Activated CD4-positive, alpha-beta memory T cell treated with anti-CD3 and anti-CD28 coated beads, Interleukin-2, amount 10 ng/mL, durations not matched to agents 7 days and 5 days (primary cell): ENCODE measurements around the gene GDF7. TPM values are rescaled to one million over a fixed set of nuclear protein-coding genes. Genes with fewer than 3 reads are reported as not detected.

Experiments used
- CTCF ChIA-PET: fragments of 350-600 bp; sonication (Branson Sonifier 250); formaldehyde crosslinking; loops from one replicate; lab custom pipeline; 2021; ENCODE audit warnings: antibody characterized with exemption, inconsistent platforms; lab: Charles Lee
- POLR2A ChIA-PET: fragments of 350-600 bp; sonication (Branson Sonifier 250); formaldehyde crosslinking; loops from one replicate; lab custom pipeline; 2021; ENCODE audit warnings: antibody characterized with exemption; lab: Charles Lee
- DNase-seq: peaks from one replicate; pipeline ENCODE4 v3.0.0-alpha.2; 2020
- H3K27ac Mint-ChIP-seq: one replicate; pipeline ENCODE4 v1.8.0; 2021; ENCODE audit warnings: mild to moderate bottlenecking, mixed read lengths
- H3K27me3 Mint-ChIP-seq: one replicate; pipeline ENCODE4 v1.8.0; 2021; ENCODE audit warnings: mixed read lengths
- H3K36me3 Mint-ChIP-seq: one replicate; pipeline ENCODE4 v1.8.0; 2021; ENCODE audit warnings: low read depth, mixed read lengths
- H3K4me1 Mint-ChIP-seq: one replicate; pipeline ENCODE4 v1.8.0; 2021; ENCODE audit warnings: mixed read lengths
- H3K4me3 Mint-ChIP-seq: one replicate; pipeline ENCODE4 v1.8.0; 2021; ENCODE audit warnings: mild to moderate bottlenecking, mixed read lengths
- H3K9me3 Mint-ChIP-seq: one replicate; pipeline ENCODE4 v1.8.0; 2021; ENCODE audit warnings: mixed read lengths
- total RNA-seq, 2 experiments: library from RNA; stranded (reverse); gene quantifications; one replicate each; pipeline ENCODE4 v1.2.3, GENCODE V29; 2021

The GDF7 gene
- total RNA-seq, 2 experiments from 2014 or later, result not detected

DNA sequence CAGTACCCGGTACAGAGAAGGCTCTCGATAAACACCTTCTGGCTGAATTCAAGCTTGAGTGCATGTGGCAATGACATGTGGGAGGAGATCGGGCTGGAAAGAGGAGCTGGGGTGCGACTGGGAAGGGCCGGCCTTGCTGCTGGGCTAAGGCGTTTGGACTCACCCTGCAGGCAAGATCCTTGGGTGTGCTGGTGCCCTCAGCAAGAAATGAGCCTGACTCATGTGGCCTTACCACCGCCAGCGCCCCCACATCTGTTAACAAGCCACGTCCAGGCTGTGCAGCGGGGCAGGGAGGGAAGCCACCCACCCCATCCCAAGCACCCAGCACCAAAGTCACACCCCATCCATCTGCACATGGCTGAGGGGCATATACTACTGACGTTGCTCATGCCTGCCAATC lies 17.4 kb upstream of the GDF7 start:
- POLR2A ChIA-PET, result interaction anchor here (1.6 to 2.5 kb wide), 3 partner anchors 11 to 749 kb away, joined by 3 to 16 read pairs (median 11); no protein-coding TSS in a partner anchor
- H3K27ac Mint-ChIP-seq, result no peak overlapping the region
- H3K4me1 Mint-ChIP-seq, result peaks cover 30% of the 10 kb centered on the region

DNA sequence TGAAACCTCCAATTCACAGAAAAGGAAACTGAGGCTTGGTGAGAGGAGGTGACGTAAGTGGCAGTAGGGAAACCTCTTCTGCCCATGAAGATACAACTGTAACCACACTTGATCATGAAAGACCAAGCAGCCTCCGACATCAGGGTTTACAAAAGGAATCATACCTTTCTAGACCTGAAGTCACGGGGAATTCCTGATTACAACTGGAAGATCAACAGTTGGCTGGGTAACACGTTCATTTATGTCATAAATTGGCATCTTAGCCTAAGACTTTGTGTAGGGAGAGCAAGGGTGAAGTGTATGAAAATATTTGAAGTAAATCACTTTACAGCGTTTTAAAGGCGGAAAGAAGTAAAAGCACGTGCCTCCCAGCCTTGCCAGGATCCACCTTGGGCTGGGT lies 17.0 kb upstream of the GDF7 start:
- DNase-seq, result no peak
- Mint-ChIP-seq H3K4me3 (peak overlapping the region; percentile 91), H3K9me3 (no peaks in the 10 kb centered on the region), H3K36me3 (peaks cover under 1% of the 10 kb centered on the region), H3K27me3 (peaks cover 4% of the 10 kb centered on the region), H3K4me1 (peaks cover 30% of the 10 kb centered on the region), H3K27ac (peak overlapping the region; percentile 70)
- ChIA-PET POLR2A (interaction anchor here (0.8 to 3.2 kb wide), 18 partner anchors 8 to 750 kb away, joined by 3 to 28 read pairs (median 6); partner anchors contain the start of genes LDAH and RHOB), CTCF (interaction anchor here (0.8 to 4.9 kb wide), 12 partner anchors 8 to 313 kb away, joined by 3 to 59 read pairs (median 13); partner anchors contain the start of genes LDAH and RHOB)

More for the DNA sequence above, 17.4 kb upstream of the GDF7 start:
- CTCF ChIA-PET, result interaction anchor here (1.5 to 4.9 kb wide), 3 partner anchors 205 to 237 kb away, joined by 3 to 43 read pairs (median 16); no protein-coding TSS in a partner anchor
- DNase-seq, result no peak
- Mint-ChIP-seq H3K4me3 (peak overlapping the region; percentile 91), H3K9me3 (no peaks in the 10 kb centered on the region), H3K36me3 (peaks cover 4% of the 10 kb centered on the region), H3K27me3 (peaks cover 2% of the 10 kb centered on the region)

DNA sequence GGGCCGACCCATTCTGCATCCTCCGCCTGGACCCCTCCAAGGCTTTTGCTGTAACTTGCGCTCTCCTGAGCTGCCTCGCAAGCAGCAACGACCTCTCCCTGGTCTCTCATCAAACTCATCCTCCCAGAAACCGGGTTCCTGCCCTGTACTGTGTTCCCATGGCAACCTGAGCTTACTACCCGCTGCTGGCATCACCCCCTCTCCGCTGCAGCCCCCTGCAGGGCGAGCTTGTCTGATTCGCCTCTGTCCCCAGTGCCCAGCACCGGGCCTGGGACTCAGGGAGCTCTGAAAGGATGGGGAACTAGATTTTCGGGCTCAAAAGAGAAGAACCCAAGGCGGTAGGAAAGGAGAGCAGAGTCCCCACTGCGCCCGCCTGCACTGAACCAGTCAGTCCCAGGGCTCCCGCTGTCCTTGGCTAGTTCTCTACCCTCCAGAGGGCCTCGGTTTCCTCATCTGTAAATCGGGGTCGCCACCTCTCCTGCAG lies 16.5 kb upstream of the GDF7 start:
- H3K4me3 Mint-ChIP-seq, result peak overlapping the region; percentile 91
- ChIA-PET CTCF (interaction anchor here (0.8 to 4.9 kb wide), 22 partner anchors 8 to 425 kb away, joined by 3 to 59 read pairs (median 6); partner anchors contain the start of genes LDAH and RHOB), POLR2A (interaction anchor here (0.8 to 3.2 kb wide), 23 partner anchors 8 to 750 kb away, joined by 3 to 28 read pairs (median 5); partner anchors contain the start of genes LAPTM4A, LDAH and RHOB)
- no peaks in the 10 kb centered on the region for H3K9me3 Mint-ChIP-seq
- peak; percentile 40 for DNase-seq
- no peaks in the 10 kb centered on the region for H3K36me3 Mint-ChIP-seq
- H3K4me1 Mint-ChIP-seq, result peaks cover 30% of the 10 kb centered on the region
- H3K27me3 Mint-ChIP-seq, result peaks cover 9% of the 10 kb centered on the region
- H3K27ac Mint-ChIP-seq, result peak overlapping the region; percentile 70

DNA sequence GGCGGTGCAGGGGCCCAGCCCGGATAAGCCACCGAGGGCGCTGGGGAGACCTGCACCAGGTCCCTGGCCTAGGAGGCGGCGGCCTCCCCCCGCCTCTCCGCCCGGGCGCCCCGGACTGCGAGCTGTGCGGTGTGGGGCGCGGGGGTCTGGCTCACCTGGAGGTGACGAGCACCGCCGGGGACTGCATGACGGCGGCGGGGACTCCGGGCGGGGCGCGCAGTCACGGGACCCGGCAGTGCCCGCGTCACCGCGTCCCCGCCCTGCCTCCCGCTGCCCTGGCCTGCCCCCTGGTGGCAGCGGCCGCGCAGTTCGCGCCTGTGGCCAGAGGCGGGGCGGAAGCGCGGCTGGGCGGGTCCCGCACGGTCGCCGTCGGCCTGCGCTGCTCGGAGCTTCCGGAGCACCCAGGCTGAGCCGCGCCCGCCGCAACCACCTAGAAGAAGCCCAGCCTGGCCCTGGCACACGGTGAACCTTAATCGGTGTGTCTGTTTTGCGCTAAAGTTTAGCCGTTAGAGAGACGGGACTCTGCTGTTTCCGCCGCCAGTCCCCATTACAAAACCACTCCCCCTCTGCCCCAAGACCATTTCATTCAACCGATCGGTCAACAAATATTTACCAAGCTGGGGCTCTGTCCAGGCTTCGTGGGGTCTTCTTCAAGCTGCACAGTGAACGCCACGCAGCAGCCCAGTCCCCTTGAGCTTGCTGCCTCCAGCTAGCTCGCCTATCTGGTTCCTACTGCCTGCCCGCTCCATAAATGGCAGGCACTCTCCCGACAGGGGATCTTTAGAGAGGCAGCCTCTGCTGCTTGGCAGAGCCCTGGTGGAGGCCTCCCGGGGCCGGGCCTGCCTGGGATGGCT lies 15.8 kb upstream of the GDF7 start, which contains the start of gene HS1BP3:
HS1BP3 (minus strand) TSS at position 222 of the 854 bp plus-strand sequence; CDS start at position 187, 35 bp downstream.
- peak within 1 kb of the TSS; percentile 91 for H3K4me3 Mint-ChIP-seq
- H3K27ac Mint-ChIP-seq, result peak within 1 kb of the TSS; percentile 89
- no peaks in the 10 kb centered on the region for H3K9me3 Mint-ChIP-seq
- peak; percentile 92 for DNase-seq
- H3K27me3 Mint-ChIP-seq, result peaks cover 12% of the 10 kb centered on the region
- H3K4me1 Mint-ChIP-seq, result peaks cover 30% of the 10 kb centered on the region
- no peaks in the 10 kb centered on the region for H3K36me3 Mint-ChIP-seq
- POLR2A ChIA-PET, result interaction anchor here (0.7 to 3.2 kb wide), 28 partner anchors 9 to 1304 kb away, joined by 3 to 28 read pairs (median 4); partner anchors contain the start of genes LAPTM4A, LDAH and RHOB
- CTCF ChIA-PET, result interaction anchor here (0.7 to 4.9 kb wide), 42 partner anchors 9 to 751 kb away, joined by 3 to 59 read pairs (median 4); partner anchors contain the start of genes LDAH and RHOB

GRCh38 chr2:20651731-20652099 lies 15.2 kb upstream of the GDF7 start:
- DNase-seq, result no peak
- H3K4me3 Mint-ChIP-seq, result peak overlapping the region; percentile 91
- no peaks in the 10 kb centered on the region for H3K9me3 Mint-ChIP-seq
- peak overlapping the region; percentile 89 for H3K27ac Mint-ChIP-seq
- no peaks in the 10 kb centered on the region for H3K36me3 Mint-ChIP-seq
- peaks cover 30% of the 10 kb centered on the region for H3K4me1 Mint-ChIP-seq
- peaks cover 15% of the 10 kb centered on the region for H3K27me3 Mint-ChIP-seq
- CTCF ChIA-PET, result interaction anchor here (0.7 to 4.9 kb wide), 41 partner anchors 9 to 752 kb away, joined by 3 to 59 read pairs (median 4); partner anchors contain the start of genes LDAH and RHOB
- POLR2A ChIA-PET, result interaction anchor here (0.7 to 3.2 kb wide), 20 partner anchors 9 to 1304 kb away, joined by 3 to 28 read pairs (median 6); partner anchors contain the start of genes LAPTM4A, LDAH and RHOB

GRCh38 chr2:20652141-20652540 lies 14.8 kb upstream of the GDF7 start:
- no peak for DNase-seq
- POLR2A ChIA-PET, result interaction anchor here (0.7 to 3.2 kb wide), 11 partner anchors 9 to 1305 kb away, joined by 3 to 28 read pairs (median 6); partner anchors contain the start of genes LAPTM4A, LDAH and RHOB
- peak overlapping the region; percentile 89 for H3K27ac Mint-ChIP-seq

DNA sequence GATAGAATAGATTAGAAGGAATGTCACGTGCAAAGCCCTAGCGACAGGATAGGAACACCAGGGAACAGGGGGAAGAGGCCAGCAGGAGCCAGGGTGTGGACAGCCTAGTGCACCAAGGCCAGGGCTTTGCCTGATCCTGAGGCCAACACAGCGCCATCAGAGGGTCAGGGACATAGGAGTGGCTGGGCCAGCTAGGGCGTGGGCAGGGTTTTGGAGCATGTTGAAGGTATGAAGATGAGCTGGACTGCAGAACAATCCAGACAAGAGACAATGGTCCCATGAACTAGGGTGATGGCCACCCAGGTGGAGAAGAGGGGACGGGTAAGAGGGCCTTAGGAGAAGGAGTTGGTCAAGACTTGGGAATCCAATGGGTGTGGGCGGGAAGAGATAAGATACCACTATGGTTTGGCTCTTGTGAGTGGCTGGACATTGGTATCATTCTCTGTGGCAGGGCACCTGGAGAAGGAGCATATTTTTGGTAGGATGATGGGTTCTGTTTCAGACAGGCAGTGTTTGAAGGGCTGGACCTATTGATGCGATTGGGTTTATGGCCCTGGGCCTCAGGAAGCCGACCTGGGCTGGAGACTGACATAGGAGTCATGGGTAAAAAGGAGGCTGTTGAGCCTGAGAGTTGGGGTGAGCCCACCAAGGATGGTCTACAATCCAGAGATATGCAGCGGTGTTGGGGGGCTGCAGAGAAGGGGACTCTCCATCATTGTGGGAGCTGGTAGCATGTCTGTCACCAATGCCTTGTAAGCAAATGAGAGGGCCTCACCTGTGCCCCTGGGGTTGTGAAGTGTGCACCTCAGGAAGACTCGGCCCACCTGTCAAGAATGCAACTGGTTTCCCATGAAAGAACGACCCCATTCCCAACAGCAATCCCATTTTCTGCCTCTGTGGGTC lies 14.0 kb upstream of the GDF7 start:
- CTCF ChIA-PET, result interaction anchor here (2.6 to 4.9 kb wide), 4 partner anchors 8 to 240 kb away, joined by 7 to 59 read pairs (median 32); no protein-coding TSS in a partner anchor
- POLR2A ChIA-PET, result interaction anchor here (0.7 to 3.2 kb wide), 3 partner anchors 170 to 1305 kb away, joined by 3 to 28 read pairs (median 4); partner anchors contain the start of gene LDAH
- H3K36me3 Mint-ChIP-seq, result no peaks in the 10 kb centered on the region
- no peak for DNase-seq
- H3K27me3 Mint-ChIP-seq, result peaks cover 18% of the 10 kb centered on the region
- no peak overlapping the region for H3K4me3 Mint-ChIP-seq
- peaks cover 31% of the 10 kb centered on the region for H3K4me1 Mint-ChIP-seq
- H3K27ac Mint-ChIP-seq, result no peak overlapping the region
- no peaks in the 10 kb centered on the region for H3K9me3 Mint-ChIP-seq

More at GRCh38 chr2:20652141-20652540, 14.8 kb upstream of the GDF7 start:
- no peak overlapping the region for H3K4me3 Mint-ChIP-seq
- H3K36me3 Mint-ChIP-seq, result no peaks in the 10 kb centered on the region
- H3K4me1 Mint-ChIP-seq, result peaks cover 30% of the 10 kb centered on the region
- CTCF ChIA-PET, result interaction anchor here (1.1 to 4.9 kb wide), 16 partner anchors 9 to 355 kb away, joined by 3 to 59 read pairs (median 6); no protein-coding TSS in a partner anchor
- peaks cover 16% of the 10 kb centered on the region for H3K27me3 Mint-ChIP-seq
- no peaks in the 10 kb centered on the region for H3K9me3 Mint-ChIP-seq

- Mint-ChIP-seq H3K9me3 (no peaks in the 10 kb centered on the region), H3K4me1 (peaks cover 30% of the 10 kb centered on the region), H3K4me3 (no peak overlapping the region), H3K27me3 (peaks cover 24% of the 10 kb centered on the region), H3K27ac (no peak overlapping the region), H3K36me3 (no peaks in the 10 kb centered on the region)
- no peak for DNase-seq
- ChIA-PET POLR2A (no interaction called here), CTCF (interaction anchor here (3.7 to 4.2 kb wide), 2 partner anchors 7 to 12 kb away, joined by 20 to 59 read pairs; no protein-coding TSS in a partner anchor)
These were observed 13.0 kb upstream of the GDF7 start for GRCh38 chr2:20653695-20654534.

GRCh38 chr2:20654535-20654813 lies 12.5 kb upstream of the GDF7 start:
- peaks cover 24% of the 10 kb centered on the region for H3K4me1 Mint-ChIP-seq
- ChIA-PET POLR2A (interaction anchor here (0.6 kb wide), 1 partner anchor 380 kb away, joined by 3 read pairs; no protein-coding TSS in a partner anchor), CTCF (no interaction called here)
- no peak overlapping the region for H3K27ac Mint-ChIP-seq
- DNase-seq, result no peak
- no peaks in the 10 kb centered on the region for H3K9me3 Mint-ChIP-seq
- no peak overlapping the region for H3K4me3 Mint-ChIP-seq
- no peaks in the 10 kb centered on the region for H3K36me3 Mint-ChIP-seq
- H3K27me3 Mint-ChIP-seq, result peaks cover 29% of the 10 kb centered on the region

- H3K9me3 Mint-ChIP-seq, result no peaks in the 10 kb centered on the region
- peaks cover 47% of the 10 kb centered on the region for H3K27me3 Mint-ChIP-seq
- no peak for DNase-seq
- CTCF ChIA-PET, result interaction anchor here (1.7 kb wide), 3 partner anchors 10 to 307 kb away, joined by 3 to 5 read pairs (median 4); partner anchors contain the start of gene GDF7
- H3K4me1 Mint-ChIP-seq, result peaks cover 9% of the 10 kb centered on the region
- H3K4me3 Mint-ChIP-seq, result no peak overlapping the region
- no peak overlapping the region for H3K27ac Mint-ChIP-seq
- H3K36me3 Mint-ChIP-seq, result no peaks in the 10 kb centered on the region
- POLR2A ChIA-PET, result no interaction called here
These were observed 10.4 kb upstream of the GDF7 start for GRCh38 chr2:20656561-20656960.
